Cardiac ventricle fibroblast (primary cell): ENCODE measurements around the gene RSAD2. TPM values are rescaled to one million over a fixed set of nuclear protein-coding genes. Genes with fewer than 3 reads are reported as not detected.

Source experiments
- total RNA-seq: library from RNA; depleted of rRNA; stranded (reverse); fragments of >200 nt; gene quantifications from 2 replicates; pipeline ENCODE4 v1.2.3, GENCODE V29; 2015

Gene RSAD2, protein sequence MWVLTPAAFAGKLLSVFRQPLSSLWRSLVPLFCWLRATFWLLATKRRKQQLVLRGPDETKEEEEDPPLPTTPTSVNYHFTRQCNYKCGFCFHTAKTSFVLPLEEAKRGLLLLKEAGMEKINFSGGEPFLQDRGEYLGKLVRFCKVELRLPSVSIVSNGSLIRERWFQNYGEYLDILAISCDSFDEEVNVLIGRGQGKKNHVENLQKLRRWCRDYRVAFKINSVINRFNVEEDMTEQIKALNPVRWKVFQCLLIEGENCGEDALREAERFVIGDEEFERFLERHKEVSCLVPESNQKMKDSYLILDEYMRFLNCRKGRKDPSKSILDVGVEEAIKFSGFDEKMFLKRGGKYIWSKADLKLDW
- 1.00 and 1.1 TPM in 2 replicates for total RNA-seq

DNA sequence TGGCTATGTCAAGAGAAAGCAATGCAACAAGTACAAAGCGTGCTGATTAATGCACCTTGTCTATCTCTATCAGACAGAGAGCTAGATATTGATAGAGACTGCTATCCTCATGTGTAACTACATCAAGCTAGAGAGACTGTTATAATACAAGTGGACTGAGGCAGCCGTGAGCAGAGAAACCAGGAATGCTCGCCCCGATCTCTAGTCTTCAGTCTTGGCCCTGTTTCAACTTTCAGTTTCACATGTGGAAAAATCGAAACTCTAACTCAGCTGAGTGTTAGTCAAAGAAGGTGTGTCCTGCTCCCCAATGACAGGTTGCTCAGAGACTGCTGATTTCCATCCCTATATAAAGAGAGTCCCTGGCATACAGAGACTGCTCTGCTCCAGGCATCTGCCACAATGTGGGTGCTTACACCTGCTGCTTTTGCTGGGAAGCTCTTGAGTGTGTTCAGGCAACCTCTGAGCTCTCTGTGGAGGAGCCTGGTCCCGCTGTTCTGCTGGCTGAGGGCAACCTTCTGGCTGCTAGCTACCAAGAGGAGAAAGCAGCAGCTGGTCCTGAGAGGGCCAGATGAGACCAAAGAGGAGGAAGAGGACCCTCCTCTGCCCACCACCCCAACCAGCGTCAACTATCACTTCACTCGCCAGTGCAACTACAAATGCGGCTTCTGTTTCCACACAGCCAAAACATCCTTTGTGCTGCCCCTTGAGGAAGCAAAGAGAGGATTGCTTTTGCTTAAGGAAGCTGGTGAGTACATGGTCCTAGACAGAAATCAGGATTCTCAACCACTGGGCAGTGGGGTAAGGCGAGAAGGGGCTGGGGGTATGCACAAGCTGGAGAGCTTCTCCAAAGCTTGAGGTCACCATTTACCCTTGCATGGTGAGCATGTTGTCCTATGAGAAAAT is at the start of gene RSAD2:
RSAD2 (plus strand) TSS at position 376 of the 903 bp plus-strand sequence; CDS start at position 400, 24 bp downstream.

DNA sequence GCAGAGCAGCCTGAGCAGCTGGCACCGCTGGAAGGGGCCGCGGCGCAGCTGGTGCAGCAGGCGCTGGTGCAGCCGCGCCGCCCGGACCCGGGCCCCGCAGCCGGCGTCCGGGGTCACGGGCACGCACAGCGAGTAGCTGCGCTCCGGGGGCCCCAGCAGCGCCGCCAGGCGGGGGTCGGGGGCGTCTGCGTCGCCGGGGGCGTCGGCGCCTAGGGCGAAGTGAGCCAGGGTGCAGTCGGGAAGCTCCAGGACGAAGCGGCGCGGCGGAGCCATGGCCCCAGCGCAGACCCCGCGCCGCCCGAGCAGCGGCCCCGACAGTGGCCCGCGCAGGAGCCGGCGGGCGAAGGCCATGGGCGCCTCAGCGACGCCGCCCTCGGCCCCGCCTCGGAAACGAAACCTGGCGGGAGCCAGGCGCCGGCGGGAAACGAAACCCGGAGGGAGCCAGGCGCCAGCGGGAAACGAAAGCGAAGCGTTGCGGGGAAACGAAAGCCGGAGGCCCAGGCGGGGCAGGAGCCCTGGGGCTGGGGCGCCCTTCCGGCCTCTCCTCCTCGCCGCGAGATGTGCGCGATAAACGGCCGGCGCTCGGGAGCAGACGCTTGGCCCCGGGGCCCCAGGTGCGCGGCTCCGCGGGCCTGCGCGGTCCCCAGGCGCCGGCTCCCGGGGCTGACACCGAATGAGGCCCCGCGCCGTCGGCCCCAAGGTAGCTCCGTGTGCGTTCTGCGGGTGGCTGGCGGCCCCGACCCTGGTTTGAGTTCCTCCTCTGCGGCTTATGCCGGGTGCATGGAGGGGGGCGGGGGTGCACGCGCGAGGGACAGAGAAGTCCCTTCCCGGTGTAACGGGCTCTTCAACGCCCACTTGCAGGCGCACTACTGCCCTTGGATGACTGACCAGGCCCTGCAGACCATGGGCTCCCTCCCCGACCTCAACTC is 12.0 kb upstream of the RSAD2 start, which contains the start of gene CMPK2:
CMPK2 (minus strand) TSS at position 562 of the 929 bp plus-strand sequence; CDS start at position 351, 211 bp downstream.

DNA sequence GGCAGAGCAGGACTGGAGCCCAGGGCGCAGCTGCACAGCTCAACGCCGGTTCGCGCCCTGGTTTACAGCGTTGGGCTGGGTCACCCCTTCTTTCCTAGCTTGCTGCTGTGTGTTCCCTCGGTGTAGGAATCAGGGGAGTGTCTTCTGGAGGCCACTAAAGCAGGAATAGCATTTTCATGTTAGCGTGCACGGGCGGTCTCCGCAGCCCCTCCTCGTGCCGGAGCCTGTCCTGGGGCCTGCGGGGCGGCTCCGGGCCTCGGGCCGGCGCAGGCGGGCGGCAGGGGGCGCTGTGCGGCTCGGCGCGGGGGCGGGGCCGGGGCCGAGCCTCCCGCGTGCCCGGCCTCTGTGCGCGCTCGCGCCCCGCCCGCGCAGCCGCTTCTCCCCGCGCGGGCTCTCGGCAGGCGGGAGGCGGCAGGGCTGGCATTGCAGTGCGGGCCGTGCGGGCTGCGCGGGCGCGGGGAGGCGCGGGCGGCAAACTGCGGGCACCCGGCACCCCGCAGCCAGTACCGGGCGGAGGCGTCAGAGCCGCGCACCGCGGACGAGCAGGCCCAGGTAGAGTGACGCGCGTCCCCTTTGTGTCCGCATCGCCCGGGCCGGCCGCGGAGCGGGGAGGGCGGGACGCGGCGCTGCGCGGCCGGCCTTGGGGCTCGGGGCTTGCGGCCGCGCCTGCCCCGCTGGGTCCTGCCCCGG is 39.6 kb downstream of the RSAD2 start, which contains the start of gene RNF144A:
RNF144A (plus strand) TSS at position 342 of the 690 bp plus-strand sequence. CDS start 79,515 bp downstream, outside the sequence.

Other genes starting within 250 kb of the RSAD2 start
- gene CMPK2, start 11.9 kb upstream of the RSAD2 start, total RNA-seq, result 0.31 and 3.2 TPM in 2 replicates
- gene RNF144A, start 39.6 kb downstream of the RSAD2 start, total RNA-seq, result 4.7 and 6.9 TPM in 2 replicates